Frontal cortex (tissue), 4 donors: ENCODE measurements around the gene C4BPB. TPM values are rescaled to one million over a fixed set of nuclear protein-coding genes. Genes with fewer than 3 reads are reported as not detected.

Experiments used
- DNase-seq, 2 donors: peaks; one replicate each; pipeline ENCODE4 v3.0.0; 2012; ENCODE audit warnings: low spot score in 2 of 2
- FAIRE-seq: peaks from 2 replicates; lab custom pipeline; 2012; peaks lifted over from hg19 to GRCh38; lab: Jason Lieb, UNC
- total RNA-seq: library from RNA; depleted of rRNA; stranded (reverse); fragments of >200 nt; gene quantifications from one replicate; pipeline ENCODE4 v1.2.3, GENCODE V29; 2014
- donor health status: control.
- donor health status: control.
- donor health status: control.

The C4BPB gene
- total RNA-seq, 1 donor from 2014 or later, result not detected

DNA sequence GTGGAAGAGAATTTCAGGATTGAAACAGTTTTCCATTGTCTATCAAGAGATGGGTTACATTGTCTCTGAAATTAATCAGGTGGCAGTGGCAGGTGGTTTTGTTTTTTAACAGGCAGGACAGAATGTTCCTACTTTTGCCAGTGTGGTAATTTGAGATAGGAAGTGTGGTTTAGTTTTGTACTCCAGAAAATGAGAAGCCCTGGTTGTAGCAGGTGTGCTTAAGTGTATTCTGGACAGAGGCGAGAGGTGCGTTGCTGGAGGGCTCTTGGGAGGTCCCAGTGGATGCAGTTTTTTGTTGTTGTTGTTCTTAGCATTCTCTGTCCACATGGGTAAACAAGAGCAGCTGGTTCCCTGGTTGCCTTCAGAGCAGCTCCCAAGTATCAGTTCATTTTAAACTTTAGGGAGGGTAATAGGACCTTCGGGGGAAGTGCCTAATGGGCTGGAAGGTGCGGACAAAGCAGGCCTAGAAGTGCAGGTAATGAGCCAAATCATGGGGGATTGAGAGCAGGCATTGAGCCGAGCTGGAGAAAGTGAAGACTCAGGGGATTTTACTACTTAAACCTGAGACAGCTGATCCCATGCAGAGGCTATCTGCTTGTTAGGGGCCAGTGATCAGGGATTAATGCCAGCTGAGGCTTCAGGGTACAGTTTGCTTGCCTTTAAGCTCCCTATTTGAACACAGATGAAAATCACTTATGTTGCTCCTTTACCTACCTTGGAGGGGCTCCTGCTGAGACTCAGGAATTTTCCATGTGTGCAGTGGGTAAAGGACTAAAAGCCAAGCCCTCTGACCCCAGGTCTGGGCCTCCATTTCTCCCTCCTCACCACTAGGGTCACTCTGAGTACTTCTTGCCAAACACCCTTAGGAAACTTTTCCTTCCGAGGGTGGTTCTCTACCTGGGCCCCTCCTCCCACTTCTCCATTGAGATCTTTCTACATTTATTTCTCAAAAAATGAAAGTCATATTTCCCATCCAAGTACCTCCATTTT lies 29.5 kb upstream of the C4BPB start:
- DNase-seq, result no peak
- FAIRE-seq, result no peak

DNA sequence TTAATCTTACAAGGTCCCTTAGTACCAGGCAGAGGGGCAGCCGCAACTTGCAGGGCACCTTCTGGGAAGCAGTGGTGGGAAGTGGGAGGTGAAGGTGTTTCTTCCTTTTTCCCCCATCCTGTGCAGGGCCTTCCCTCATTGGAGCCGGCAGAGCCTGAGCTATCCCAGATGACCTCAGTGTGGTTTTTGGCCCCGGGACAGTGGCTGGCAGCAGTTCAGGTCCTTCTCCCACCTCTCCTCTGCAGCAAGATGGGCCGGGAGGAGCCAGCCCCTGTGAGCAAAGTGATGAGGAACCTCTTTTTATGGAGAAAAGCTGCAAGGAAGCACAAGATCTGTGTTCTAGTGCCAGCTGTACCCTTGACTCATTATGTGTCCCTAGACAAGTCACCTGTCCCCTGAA lies 28.8 kb upstream of the C4BPB start:
- no peak for FAIRE-seq
- no peak for DNase-seq

DNA sequence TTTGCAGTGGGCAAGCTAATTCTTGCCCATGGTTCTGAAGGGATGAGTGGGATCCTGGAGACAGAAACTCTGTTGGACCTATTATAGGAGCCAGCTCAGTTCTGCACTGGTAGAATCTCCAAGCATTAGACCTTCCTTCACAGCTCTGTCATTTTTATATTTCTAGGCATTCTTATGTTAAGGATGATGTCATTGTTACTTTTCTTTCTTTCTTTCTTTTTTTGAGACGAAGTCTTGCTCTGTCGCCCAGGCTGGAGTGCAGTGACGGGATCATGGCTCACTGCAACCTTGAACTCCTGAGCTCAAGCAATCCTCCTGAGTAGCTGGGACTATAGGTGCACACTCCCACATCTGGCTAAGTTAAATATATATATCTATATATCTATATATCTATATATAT lies 28.1 kb upstream of the C4BPB start:
- FAIRE-seq, result no peak
- DNase-seq, result no peak

DNA sequence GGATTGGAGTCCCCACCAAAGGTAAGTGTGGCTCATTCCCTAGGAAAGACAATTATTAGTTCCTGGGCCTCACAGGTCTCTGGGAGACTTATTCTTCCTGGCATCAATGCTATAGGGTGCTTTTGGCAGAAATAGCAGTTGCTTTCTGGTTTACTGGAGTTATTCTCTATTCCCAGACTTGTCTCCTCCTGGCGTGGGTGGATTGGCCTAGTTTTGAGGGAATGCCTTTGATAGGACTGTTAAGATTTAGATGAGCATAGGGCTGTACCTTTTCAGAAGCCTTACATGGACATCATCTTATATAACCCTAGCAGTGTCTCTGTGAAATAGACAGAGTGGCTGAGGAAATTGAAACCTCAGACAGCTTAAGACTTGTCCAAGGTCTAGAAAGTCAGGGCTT lies 26.6 kb upstream of the C4BPB start:
- DNase-seq (peak in 1 of 2 donors; percentile 25), FAIRE-seq (no peak)

DNA sequence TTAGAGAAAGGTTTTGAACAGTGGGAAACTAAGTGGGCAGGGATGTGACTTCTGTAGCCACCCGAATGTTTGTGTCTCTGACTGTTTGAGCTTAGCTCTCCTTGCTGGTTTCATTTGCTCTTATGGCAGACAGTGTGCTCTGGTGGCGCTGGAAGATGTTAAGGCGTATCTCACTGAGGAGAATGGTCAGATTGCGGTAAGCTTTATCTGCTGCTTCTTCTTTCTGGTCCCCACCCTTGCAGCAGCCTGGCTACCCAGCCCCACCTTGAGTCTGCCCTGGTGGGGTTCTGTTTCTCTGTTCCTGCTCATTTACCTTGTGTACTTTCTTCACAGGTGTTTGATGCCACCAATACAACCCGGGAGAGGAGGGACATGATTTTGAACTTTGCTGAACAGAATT lies 25.6 kb upstream of the C4BPB start:
- no peak for FAIRE-seq
- DNase-seq, result no peak

DNA sequence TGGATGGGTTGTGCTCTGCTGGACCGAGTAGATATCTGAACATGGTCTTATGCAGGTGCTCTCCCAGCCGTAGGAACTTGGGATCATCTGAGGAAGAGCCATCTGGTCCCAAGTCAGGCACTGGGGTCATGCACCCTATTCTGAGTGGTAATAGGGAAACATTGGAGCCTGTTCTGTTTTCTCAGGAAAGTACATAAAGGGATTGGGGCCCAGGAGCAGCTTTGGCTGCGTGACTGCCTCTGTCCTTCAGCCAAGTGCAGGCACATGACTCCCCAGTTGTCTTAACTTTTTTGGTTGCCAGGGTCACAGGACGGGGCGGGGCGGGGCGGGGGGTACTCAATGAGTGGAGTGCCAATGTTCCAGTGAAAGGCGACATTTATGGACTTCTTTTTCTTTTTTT lies 24.1 kb upstream of the C4BPB start:
- FAIRE-seq (no peak), DNase-seq (peak in 1 of 2 donors; percentile 29)

DNA sequence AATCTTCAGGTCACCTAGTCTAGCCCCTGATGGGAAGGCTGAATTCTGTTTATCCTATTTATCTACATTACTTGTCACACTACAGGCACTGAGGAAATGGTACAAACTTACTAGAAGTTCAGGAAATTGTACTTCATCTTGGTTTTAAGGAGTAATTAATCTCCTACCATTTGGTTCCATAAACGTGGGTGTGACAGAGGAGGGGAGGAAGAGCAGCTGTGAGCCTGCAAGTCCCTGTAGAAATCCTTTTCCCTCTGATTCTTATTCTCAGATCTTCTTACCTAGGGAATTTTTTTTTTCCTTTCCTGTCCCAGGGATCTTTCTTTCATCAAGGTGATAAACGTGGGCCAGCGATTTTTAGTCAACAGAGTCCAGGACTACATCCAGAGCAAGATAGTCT lies 21.5 kb upstream of the C4BPB start:
- DNase-seq (no peak), FAIRE-seq (no peak)

DNA sequence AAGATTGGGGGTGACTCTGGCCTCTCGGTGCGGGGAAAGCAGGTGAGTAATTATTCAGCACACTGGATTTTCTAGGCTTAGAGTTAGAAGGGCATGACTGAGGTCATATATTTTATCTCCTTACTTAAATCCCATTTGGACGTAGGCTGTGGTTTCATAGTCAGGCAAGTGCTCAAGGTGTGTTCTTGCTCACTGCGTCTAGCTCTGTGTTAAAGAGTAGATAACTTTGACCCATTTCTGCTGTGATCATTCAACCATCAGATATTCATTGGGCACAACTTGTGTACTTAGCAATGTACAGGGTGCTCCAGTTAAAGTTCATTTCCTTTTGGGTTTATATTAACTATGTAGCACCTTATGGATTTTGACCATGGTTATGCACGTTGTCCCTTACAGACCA lies 21.0 kb upstream of the C4BPB start:
- FAIRE-seq, result no peak

DNA sequence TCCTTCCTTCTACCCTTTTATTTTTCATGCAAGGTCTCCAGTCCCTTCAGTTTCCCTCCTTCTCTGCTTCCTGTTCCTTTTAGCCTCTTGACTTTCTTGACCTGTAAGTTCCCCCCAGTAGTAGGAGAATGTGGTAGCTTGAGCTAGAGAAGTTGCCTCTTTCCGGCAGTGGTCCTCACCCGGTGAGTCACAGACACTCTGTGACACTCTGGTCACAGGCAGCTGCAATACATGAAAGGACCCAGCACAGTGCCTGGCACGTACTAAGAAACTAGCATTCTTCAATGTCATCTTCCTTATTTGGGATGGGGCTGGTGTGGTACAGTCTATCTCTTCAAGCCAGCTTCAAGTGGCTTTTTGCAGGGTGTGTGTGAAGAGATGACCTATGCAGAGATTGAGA lies 19.6 kb upstream of the C4BPB start:
- DNase-seq (no peak), FAIRE-seq (no peak)

More for the DNA sequence above, 21.0 kb upstream of the C4BPB start:
- no peak for DNase-seq

DNA sequence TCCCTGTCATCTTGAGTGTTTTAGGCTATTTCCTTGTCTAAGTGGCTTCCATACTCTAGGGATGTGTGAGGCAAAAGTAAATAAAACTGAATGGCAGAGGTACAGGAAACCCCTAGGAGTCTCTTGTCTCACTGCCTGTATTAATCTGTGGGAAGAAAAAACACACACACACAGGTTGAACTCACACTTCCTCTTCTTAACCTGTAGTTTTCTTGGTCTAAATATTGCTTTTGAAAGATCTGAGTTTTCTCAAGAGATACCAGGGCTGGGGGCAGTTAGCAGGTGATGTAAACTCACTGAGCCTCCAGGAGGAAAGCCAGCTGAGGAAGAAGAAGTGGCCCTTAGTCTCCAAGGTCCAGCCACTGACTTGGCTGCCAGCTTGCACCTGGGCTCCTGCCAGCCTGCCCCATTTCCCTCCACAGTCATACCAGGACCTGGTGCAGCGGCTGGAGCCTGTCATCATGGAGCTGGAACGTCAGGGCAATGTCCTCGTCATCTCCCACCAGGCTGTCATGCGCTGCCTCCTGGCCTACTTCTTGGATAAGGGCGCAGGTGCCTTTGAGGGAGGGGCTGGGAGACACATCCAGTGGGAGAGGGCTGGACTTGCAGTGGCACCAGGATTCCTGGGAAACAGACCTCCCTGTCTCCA lies 18.7 kb upstream of the C4BPB start:
- DNase-seq (no peak), FAIRE-seq (no peak)

DNA sequence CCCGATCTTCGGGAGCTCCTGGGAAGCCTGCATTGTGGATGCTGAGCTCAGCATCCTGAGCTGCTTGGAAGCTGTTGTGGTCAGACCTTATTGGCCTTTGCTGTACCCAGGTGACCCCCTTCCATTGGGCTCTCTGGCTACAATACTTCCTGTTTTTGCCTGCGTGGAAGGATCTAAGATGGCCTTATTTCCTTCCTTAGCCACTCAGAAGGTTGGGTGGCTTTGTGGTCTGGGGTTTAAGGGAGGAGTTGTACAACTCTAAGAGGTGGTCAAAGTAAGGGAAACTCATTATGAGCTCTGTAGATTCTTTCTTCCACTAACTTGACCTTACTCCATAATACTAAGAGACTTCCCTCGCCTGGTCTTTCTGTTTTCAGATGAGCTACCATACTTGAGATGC lies 17.8 kb upstream of the C4BPB start:
- FAIRE-seq (no peak), DNase-seq (no peak)

DNA sequence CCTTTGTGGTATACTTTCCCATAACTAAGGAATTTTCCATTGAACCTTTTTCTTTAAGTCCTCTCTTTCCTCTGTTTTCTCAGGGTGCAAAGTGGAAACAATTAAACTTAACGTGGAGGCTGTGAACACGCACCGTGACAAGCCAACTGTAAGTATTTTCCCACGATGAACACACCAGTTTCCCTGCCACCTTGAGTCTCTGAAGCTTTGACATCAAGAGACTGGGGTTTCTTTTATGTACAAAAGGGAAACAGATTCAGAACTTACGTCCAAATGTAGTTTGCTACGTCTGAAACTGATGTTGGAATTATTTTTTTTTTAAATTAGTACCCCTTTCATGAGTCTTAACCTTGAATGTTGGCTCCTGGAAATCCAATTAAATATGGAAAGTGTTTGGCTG lies 17.2 kb upstream of the C4BPB start:
- FAIRE-seq, result no peak

DNA sequence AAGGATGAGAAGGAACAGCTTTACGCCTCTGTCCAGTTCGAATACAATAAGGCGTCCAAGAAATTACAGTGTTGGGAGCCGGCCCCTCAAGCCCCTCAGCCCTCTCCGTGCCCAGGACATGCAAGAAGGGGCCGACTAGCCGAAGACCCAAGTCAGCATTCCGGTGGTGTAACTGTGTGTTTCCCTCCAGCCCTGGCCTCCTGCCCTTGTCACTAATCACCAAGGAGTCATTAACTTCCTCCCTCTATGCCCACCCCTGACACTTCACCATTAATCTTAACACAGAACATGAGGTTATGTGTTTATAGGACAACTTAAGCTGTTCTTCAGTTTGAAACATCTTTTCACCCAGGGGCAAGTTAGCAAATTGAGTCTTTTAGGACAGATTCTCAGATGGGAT lies 16.4 kb upstream of the C4BPB start:
- no peak for FAIRE-seq

More for the DNA sequence above, 17.2 kb upstream of the C4BPB start:
- DNase-seq, result no peak

DNA sequence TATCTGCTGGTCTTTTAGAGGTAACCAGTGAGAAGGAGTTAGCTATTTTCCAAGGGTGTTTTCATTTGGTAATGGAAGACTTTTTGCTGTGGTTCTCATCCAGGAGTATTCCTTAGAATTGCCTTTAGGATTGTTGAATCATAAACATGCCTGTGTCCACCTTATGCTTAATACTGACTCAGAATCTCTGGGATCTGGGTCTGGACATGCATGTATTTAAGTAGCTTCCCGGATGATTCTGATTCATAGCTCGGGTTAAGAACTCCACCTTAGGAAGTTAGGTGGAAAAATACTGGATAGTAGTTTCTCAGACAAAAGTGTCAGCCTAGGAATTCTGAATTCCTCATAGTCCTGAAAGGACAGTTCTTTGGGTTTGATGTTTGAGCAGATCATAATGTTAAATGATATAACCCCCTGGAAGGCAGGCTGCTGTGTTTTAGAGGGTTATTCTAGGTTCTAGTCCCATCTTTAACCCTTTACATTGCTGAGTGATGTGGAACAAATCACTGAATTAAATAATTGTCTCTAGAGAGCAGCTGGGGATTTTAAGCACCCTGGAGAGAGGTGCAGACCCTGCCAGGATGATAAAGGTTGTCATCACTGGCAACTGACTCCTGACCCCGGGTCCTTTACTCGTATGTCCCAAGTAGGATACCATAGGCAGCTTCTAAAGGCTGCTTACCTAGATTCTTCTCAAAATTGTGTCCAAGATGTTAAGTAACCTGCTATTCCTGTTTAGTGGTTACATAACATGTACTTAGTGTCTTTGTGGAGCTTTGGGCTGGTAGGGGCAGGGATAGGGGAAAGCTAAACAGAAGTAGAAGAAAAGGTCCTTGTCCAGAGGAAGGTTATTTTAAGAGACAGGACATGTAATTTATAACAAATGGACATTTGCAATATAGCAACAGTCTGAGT lies 14.5 kb upstream of the C4BPB start:
- DNase-seq, result no peak
- no peak for FAIRE-seq

More for the DNA sequence above, 16.4 kb upstream of the C4BPB start:
- DNase-seq, result no peak

DNA sequence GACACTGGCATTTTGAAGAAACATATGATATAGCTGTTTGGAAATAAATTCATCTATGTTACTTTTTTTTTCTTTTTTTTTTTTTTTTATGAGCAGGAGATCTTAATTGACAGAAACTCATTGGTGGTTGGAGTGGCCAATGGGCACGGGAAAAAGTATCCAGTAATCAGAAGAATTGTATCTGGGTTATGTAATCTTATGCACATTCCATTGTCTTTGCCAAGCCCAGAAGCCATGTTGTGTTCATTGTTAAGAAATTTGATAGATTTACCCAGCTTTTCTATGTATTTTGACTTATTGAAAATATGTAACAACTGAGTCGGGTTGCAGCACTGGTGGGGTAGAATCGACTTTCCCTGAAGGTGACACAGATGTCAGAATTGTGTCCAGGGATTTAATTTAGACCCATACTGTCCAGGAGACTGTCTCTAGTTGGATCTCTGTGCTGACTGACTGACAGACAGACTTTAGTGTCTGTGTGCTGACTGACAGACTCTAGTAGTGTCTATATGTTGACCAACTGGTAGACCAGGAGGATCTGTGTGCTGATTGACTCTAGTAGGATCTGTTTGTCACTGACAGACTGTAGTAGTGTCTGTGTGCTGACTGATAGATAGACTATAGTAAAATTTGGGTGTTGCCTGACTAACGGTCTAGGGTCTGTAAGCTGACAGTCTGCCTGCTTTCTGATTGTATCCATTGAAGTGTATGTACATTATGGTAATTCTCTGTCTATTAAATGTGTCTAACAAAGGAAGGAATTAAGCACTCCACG lies 12.3 kb upstream of the C4BPB start:
- FAIRE-seq (no peak), DNase-seq (no peak)

DNA sequence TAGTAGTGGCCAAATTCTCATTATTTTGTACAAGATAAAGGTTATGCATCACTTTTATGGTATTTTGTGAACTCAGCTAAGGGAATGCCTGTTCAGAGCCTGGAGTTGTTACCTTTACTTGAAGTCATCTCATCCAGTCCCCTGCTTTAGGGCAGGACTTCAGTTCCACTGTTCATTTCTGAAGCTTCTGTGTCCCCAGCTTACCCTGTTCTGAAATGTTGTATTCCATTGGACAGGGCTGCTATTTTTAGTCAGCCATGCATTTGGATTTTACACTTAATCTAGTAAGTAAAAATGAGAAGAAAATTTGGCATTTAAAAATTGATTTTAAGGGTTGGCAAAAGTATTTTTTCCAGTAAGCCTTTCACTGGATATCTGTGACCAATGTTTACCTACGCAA lies 11.6 kb upstream of the C4BPB start:
- DNase-seq (no peak), FAIRE-seq (no peak)

DNA sequence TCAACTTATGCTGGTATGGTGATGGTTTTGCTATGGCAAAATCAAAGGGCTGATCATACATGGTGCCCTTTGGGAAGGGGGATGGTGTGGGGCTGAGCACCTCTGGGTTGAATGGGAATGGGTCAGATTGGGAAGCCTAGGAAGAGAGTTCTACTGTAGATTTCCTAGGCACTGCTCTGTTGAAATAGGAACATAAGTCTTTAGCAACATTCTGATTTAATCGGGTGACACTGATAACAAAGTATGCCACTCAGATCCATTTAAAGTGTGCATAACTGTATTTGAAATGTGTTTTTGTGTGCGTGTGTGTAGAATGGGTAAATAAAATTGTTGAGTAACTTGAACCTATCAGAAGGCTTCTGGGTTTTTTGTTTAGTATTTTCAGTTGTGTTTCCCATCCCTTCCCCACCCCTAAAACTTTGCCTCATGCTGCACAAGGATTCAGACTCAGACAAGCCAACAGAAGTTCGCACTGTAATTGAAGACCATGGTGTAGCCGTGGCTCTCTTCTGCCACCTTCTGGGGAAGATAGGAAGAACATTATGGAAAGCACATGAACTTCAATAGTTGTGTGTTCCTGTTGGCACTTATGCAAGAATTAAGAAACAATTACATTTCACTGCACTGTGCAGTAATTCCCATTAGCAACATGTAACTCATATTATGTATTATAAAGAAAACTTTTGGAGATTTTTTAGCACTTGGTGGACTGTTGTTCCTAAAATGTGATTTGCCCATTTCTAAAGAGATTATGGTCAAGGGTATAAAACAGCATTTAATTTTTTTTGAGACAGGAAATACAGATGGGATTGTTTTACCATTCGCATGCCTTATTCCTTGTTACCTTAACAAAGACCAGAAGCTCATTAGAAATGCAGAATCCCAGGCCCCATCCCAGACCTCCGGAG lies 10.9 kb upstream of the C4BPB start:
- FAIRE-seq, result peak; percentile 19
- peak; percentile 31 to 58 for DNase-seq

DNA sequence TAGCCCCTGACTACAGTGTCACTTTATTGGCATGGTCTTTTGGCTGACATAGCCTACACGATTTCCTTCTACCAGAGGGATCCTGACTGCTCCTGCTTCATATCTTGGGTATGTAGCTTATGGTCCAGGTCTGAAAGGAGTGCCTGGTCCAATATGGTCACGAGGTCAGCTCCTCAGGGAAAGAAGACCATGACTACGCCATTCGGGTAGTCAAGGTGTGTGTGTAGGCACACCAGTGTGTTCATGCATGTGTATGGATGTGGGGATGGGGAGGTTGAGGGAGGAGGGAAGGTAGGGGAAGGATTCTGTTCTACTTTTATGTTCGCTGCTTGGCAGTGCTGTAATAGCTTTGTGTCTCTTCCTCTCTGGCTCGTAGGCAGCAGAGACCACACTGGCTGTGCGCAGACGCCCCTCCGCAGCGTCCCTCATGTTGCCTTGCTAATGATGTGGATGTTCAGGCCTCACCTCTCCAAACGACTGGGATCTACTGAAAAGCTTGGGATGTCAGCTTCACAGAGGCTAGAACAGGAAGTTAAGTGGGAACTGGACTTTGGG lies 10.0 kb upstream of the C4BPB start:
- DNase-seq (no peak), FAIRE-seq (no peak)
